Umbilical cord (tissue), 2 donors: ENCODE results near the gene ERGIC2. TPM values are rescaled to one million over a fixed set of nuclear protein-coding genes. Genes with fewer than 3 reads are reported as not detected.
"Not testable (repeated sequence)": the region's sequence is repeated elsewhere in the genome, so short reads cannot be mapped to it uniquely, and the experiment has no call there.

Source experiments
- DNase-seq: peaks from one replicate; pipeline ENCODE4 v3.0.0-alpha.2; 2015; ENCODE audit warnings: low spot score
- total RNA-seq: library from RNA; depleted of rRNA; stranded (reverse); fragments of >200 nt; gene quantifications from one replicate; pipeline ENCODE4 v1.2.3, GENCODE V29; 2014; ENCODE audit warnings: low replicate concordance; ENCODE audit not compliant: insufficient read depth

ERGIC2 gene
- total RNA-seq, 1 donor from 2014 or later = 54.4 TPM

GRCh38 chr12:29299633-29300032 lies 81.3 kb downstream of the ERGIC2 start:
- no peak for DNase-seq

GRCh38 chr12:29291226-29291625 lies 89.7 kb downstream of the ERGIC2 start:
- no peak for DNase-seq

GRCh38 chr12:29290475-29290874 lies 90.5 kb downstream of the ERGIC2 start:
- DNase-seq = not testable (repeated sequence)

GRCh38 chr12:29288031-29288430 lies 92.9 kb downstream of the ERGIC2 start:
- no peak for DNase-seq

- DNase-seq = no peak
Measured at GRCh38 chr12:29287622-29288021, 93.3 kb downstream of the ERGIC2 start.

Other genes starting within 250 kb of the ERGIC2 start
- 26.0 TPM for gene FAR2, start 231.9 kb downstream of the ERGIC2 start, total RNA-seq
- gene OVCH1, start 116.5 kb upstream of the ERGIC2 start, total RNA-seq = not detected